ENCODE results near the gene PSMA6. TPM values are rescaled to one million over a fixed set of nuclear protein-coding genes. Genes with fewer than 3 reads are reported as not detected.

PSMA6 gene
- total RNA-seq, 1 donor from 2014 or later, result 175 TPM

Other genes with a start within 250 kb of the PSMA6 start
- 54.0 TPM for gene FAM177A1, start 246.1 kb upstream of the PSMA6 start, total RNA-seq
- 64.7 TPM for gene PPP2R3C, start 170.4 kb upstream of the PSMA6 start, total RNA-seq
- 21.7 TPM for gene PRORP, start 169.8 kb upstream of the PSMA6 start, total RNA-seq
- gene NFKBIA, start 112.4 kb downstream of the PSMA6 start, total RNA-seq, result 46.9 TPM
- 0.47 TPM for gene INSM2, start 241.8 kb downstream of the PSMA6 start, total RNA-seq

Data from occipital lobe (tissue), 1 donor.